Stimulated activated CD4-positive, alpha-beta T cell treated with anti-CD3 and anti-CD28 coated beads, Interleukin-2, amount 100 ng/mL, for 48 hours (primary cell): ENCODE data around the gene ANP32E.

ENCODE experiments used
- DNase-seq, 2 donors: peaks; one replicate each; pipeline ENCODE4 v3.0.0-alpha.2; 2020

ANP32E gene

DNA sequence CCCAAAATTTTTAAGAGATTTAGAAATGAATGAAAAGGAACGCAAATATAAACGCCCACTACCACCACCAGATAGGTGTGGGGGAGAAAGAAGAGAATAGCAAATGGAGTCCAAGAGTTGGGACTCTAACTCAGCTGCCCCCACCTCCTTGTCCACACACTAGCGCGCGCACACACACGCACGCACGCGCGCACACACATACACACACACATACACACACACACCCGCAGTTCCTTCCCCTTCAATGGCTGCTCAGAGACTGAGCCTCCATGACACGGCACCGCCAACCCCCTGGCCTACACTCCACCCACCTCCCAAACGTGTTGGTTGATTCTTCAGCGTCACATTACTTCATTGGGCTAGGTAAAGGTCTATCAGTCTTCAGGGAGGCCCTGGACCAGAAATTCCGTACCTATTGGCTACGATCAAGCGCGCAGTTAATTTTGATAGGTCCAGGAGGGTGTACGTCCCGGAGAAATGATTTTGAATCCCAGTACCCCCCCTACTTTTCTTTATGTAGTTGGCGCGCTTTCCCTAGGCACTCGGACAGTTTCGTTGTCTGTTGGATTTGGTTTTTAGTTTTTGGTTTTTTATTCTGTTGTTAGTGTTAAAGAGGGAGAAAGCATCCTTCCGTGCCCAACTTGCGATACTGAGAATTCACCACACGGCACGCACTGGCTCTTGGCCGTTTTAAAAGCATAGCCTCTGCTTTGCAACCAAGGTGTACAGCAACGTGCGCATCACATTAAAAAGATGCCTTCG is at the start of gene ANP32E:
Gene ANP32E (minus strand): TSS at position 261 of the 762 bp plus-strand sequence. CDS start 326 bp downstream, outside the sequence.
- peak; percentile 84 to 86 for DNase-seq

- DNase-seq: no peak
Observed at GRCh38 chr1:150283260-150283659, 47.3 kb upstream of the ANP32E start.

DNA sequence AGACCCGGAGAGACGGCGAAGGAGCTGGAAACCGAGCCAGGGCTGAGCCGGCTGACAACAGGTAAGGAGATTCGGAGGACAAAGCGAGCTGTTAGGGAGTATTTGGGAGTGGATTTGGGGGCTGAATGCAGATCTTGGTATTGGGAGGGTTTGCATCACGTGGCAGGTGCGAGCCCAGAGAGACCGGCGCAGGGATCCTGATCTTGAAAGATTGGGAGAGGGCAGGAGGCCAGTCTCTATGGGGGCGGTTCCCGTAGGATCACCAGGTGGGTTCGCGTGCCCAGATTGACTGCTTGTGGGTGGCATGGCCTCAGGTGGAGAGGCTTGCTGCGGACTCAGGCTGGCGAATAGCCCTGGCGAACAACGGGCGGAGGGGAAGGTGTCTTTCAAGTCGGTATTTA is 46.6 kb upstream of the ANP32E start:
- DNase-seq: peak in 1 of 2 donors; percentile 21

DNA sequence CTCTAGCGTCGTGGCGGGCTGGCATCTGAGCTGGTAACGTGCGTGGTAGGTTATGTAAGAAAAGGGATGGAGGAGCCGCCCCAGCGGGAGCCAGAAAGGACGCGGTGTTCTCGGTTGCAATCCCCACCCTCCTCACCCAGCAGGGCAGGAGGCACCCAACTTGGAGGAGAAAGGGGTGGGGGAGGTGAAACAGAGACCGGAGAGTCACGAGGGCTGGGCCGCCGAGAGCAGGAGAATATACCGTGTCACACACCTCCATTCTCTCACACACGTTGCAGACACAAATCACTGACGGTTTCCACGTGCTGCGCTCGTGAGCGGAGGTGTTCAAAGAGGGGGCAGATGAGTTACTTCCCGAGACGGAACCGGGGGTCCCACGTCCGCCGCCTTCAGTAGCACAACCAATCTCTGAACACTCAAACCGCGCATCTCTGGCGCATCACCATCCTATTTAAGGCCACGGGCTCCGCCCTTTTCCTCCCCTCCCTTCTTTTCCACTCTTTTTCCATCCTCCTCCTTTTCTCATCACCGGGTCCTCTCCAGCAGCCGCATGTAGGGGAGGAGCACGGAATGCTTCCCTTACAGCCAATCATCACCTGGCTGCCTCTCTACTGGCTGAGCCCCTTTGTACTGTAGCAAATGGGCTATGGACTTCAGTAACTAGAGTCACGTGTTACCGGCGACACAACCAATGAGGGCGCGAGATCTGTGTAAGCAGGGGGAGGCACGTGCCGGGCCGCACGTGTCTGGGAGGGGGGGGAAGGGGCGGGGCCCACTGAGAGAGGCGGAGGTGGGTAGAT is 46.0 kb upstream of the ANP32E start, which contains the start of gene CIART:
Gene CIART (plus strand): TSS at position 797 of the 800 bp plus-strand sequence. CDS start 714 bp downstream, outside the sequence.
- peak; percentile 56 to 58 for DNase-seq

DNA sequence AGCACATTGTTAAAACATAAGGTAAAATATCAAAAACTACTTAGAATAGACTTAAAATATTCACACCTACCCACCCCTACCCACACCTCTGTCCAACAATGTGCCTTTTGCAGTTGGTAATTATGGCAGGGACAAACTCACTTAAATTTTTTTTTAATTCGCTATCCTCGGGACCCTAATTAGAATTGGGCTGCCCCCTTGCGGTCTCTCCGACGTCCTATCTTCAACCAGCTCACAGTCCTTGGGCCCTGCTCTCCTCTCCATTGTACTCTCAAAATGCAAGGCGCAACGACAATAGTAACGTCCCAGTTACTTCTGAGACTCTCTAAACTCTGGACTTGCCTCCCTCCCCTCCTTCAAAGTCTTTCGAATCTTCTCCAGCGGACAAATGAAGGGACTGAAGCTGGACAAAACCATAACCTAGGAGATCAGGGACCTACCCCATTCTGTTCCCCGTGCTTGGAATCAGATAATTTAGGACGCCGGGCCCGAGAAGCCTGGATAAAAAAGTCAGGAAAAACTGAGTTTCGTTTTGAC is 45.4 kb upstream of the ANP32E start:
- DNase-seq: peak; percentile 42 to 43

- no peak for DNase-seq
Observed at GRCh38 chr1:150280138-150280707, 44.3 kb upstream of the ANP32E start.

- no peak for DNase-seq
Observed at GRCh38 chr1:150273311-150273710, 37.4 kb upstream of the ANP32E start.

- DNase-seq: no peak
Observed at GRCh38 chr1:150271291-150271959, 35.5 kb upstream of the ANP32E start.

GRCh38 chr1:150269451-150269850 is 33.5 kb upstream of the ANP32E start:
- no peak for DNase-seq

- peak; percentile 91 to 92 for DNase-seq
Observed at GRCh38 chr1:150268705-150269403, 32.9 kb upstream of the ANP32E start, which contains the start of gene APH1A. Gene APH1A (minus strand): TSS chr1:150269016. CDS start chr1:150268810, 206 bp downstream.

- DNase-seq: peak; percentile 17 to 18
Observed at GRCh38 chr1:150268340-150268704, 32.4 kb upstream of the ANP32E start.

DNA sequence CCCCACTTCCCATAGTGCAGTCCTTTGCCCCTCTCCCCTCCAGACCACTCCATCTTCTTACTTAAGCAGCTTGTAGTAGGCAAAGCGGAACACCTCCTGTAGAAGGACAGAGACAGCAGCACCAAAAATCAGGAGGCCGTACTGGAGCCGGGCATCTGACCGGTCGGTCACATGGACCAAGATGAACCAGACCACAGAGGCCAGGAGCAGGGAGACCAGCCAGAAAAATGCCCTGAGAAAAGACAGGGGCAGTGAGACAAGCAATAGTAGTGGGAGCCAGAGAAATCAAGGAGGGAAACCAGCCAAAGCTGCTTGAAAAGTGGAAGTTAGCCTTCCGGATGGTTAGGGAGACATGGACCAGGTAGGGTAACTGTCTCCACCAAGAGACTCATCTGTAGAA is 32.0 kb upstream of the ANP32E start:
- no peak for DNase-seq

GRCh38 chr1:150263549-150263948 is 27.6 kb upstream of the ANP32E start:
- no peak for DNase-seq

DNA sequence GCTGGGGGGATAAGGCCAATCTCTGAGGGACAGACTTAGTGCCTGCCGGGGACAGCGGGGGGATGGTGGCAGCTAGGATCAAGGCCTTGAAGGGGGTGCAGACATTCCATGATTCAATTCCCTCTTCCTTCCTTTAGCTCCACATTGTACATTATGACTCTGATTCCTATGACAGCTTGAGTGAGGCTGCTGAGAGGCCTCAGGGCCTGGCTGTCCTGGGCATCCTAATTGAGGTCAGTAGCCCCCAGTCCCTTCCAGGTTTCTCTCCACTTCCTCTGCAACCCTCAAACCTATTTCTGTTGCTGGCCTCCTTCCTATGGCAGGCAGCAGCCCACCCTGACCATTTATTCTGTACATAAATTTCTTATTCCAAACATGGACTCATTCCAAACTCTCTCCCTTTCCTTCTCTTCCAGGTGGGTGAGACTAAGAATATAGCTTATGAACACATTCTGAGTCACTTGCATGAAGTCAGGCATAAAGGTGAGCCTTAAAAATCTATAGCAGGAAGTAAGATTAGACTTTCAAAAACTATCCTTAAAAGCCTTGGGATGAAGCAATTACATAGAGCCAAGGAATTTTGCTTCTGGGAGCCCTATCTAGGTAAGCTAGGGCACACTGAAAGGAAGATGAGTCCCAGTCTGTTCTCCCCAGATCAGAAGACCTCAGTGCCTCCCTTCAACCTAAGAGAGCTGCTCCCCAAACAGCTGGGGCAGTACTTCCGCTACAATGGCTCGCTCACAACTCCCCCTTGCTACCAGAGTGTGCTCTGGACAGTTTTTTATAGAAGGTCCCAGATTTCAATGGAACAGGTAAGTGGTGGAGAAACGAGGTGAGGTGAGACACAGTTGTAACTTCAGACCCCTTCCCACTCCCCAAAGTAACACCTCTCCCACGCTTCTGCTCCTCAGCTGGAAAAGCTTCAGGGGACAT is 26.7 kb upstream of the ANP32E start:
- DNase-seq: no peak

- DNase-seq: no peak
Observed at GRCh38 chr1:150261367-150261766, 25.5 kb upstream of the ANP32E start.

- no peak for DNase-seq
Observed at GRCh38 chr1:150259758-150260669, 24.1 kb upstream of the ANP32E start.

- no peak for DNase-seq
Observed at GRCh38 chr1:150259217-150259616, 23.3 kb upstream of the ANP32E start.

DNA sequence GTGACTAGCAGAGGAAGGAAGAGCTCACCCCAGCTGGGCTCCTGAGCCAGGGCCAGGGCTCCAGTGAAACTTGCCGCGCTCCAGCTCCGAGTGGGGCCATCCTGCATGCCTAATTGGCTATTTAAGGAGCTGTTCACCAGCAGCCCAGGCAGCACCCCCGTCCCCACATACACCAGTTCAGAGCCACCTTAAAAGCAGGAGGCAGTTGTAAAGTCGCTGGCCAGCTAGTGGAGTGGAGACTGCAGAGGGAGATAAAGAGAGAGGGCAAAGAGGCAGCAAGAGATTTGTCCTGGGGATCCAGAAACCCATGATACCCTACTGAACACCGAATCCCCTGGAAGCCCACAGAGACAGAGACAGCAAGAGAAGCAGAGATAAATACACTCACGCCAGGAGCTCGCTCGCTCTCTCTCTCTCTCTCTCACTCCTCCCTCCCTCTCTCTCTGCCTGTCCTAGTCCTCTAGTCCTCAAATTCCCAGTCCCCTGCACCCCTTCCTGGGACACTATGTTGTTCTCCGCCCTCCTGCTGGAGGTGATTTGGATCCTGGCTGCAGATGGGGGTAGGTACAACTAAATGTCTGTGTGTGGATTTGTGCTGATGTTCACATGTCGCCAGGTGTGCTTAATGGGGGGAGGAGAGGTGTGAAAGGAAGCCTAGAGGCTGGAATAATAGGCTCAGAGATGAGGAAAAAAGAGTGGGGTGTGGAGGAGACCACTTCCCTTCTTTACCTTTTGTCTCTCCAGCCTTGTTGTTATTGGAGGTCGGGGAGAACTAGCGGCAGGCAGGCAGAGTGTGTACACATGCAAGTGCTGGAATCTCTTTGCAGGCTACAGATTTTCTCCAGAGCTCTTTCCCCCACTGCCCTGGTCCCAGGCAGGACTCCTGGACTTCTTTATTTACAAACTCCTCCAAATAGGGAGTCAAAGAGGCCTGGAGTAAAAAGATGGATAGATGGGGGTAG is 22.0 kb upstream of the ANP32E start, which contains the start of gene CA14:
Gene CA14 (plus strand): TSS at position 151 of the 962 bp plus-strand sequence. CDS start 355 bp downstream, at position 506.
- DNase-seq: no peak
